MCF 10A (cell line): ENCODE measurements around the gene ZSWIM7. TPM values are rescaled to one million over a fixed set of nuclear protein-coding genes. Genes with fewer than 3 reads are reported as not detected.

Experiments
- BruUV-seq: library from RNA; stranded (reverse); fragments of 400-500 nt; replicated peaks from 2 replicates; lab custom pipeline; 2021; lab: Mats Ljungman, UMichigan
- CTCF ChIA-PET: fragments of 300-600 bp; sonication (Branson Sonifier 250); formaldehyde crosslinking; extraction: SDS; loops from one replicate; lab custom pipeline; 2021; ENCODE audit warnings: antibody characterized with exemption, inconsistent platforms; lab: Yijun Ruan, JAX
- POLR2A ChIA-PET: fragments of 300-600, 350-650 bp; sonication (Branson Sonifier 250); formaldehyde crosslinking; extraction: SDS; loops from one replicate; lab custom pipeline; 2020; ENCODE audit warnings: antibody characterized with exemption, inconsistent platforms; lab: Yijun Ruan, JAX
- DNase-seq: peaks from one replicate; pipeline ENCODE4 v3.0.0-alpha.2; 2018; ENCODE audit not compliant: unreplicated experiment
- H3K27ac Mint-ChIP-seq: one replicate; pipeline ENCODE4 v1.8.0; 2022; ENCODE audit warnings: mild to moderate bottlenecking, low read depth, mixed read lengths; ENCODE audit not compliant: unreplicated experiment
- H3K27me3 Mint-ChIP-seq: one replicate; pipeline ENCODE4 v1.8.0; 2022; ENCODE audit warnings: mixed read lengths; ENCODE audit not compliant: insufficient read depth, unreplicated experiment
- H3K36me3 Mint-ChIP-seq: one replicate; pipeline ENCODE4 v1.8.0; 2022; ENCODE audit warnings: mild to moderate bottlenecking, moderate library complexity, mixed read lengths; ENCODE audit not compliant: insufficient read depth, unreplicated experiment
- H3K4me1 Mint-ChIP-seq: one replicate; pipeline ENCODE4 v1.8.0; 2022; ENCODE audit warnings: mixed read lengths; ENCODE audit not compliant: insufficient read depth, unreplicated experiment
- H3K4me3 Mint-ChIP-seq: one replicate; pipeline ENCODE4 v1.8.0; 2022; ENCODE audit warnings: mild to moderate bottlenecking, moderate library complexity, mixed read lengths; ENCODE audit not compliant: unreplicated experiment
- H3K9me3 Mint-ChIP-seq: one replicate; pipeline ENCODE4 v1.8.0; 2022; ENCODE audit warnings: mixed read lengths; ENCODE audit not compliant: unreplicated experiment
- CTCF ChIP-seq: fragments of 200-600 bp; IDR thresholded peaks from one replicate; pipeline ENCODE4 v1.8.0; 2022; ENCODE audit warnings: antibody characterized with exemption, mild to moderate bottlenecking; ENCODE audit not compliant: unreplicated experiment
- intact Hi-C: fragments of 100-400 bp; cut with micrococcal nuclease; formaldehyde crosslinking; loops from 2 replicates; pipeline ENCODE4 v1.14.1; 2022
- total RNA-seq: library from RNA; stranded (reverse); gene quantifications from 2 replicates; pipeline ENCODE4 v1.2.3, GENCODE V29; 2022

The ZSWIM7 gene
- total RNA-seq, 1 experiment from 2014 or later = 44.1 TPM

- Mint-ChIP-seq H3K9me3 (no peaks in the 10 kb centered on the region), H3K27ac (no peak overlapping the region), H3K4me3 (no peak overlapping the region), H3K4me1 (no peaks in the 10 kb centered on the region), H3K27me3 (no peaks in the 10 kb centered on the region), H3K36me3 (no peaks in the 10 kb centered on the region)
- ChIA-PET POLR2A (no interaction called here), CTCF (interaction anchor here (1.0 kb wide), 1 partner anchor 14 kb away, joined by 3 read pairs; no protein-coding TSS in a partner anchor)
- no TSS peak for BruUV-seq
- intact Hi-C loops = no loop called here
- TF ChIP-seq CTCF = no peak
- DNase-seq = no peak
Observed at GRCh38 chr17:15929941-15930340, 69.6 kb downstream of the ZSWIM7 start.

- Mint-ChIP-seq H3K27ac (no peak overlapping the region), H3K36me3 (no peaks in the 10 kb centered on the region), H3K4me3 (no peak overlapping the region), H3K4me1 (no peaks in the 10 kb centered on the region), H3K9me3 (no peaks in the 10 kb centered on the region), H3K27me3 (no peaks in the 10 kb centered on the region)
- TF ChIP-seq CTCF = no peak
- no TSS peak for BruUV-seq
- ChIA-PET POLR2A (no interaction called here), CTCF (no interaction called here)
- no peak for DNase-seq
- intact Hi-C loops = no loop called here
Observed at GRCh38 chr17:15928286-15928785, 71.2 kb downstream of the ZSWIM7 start.

Other genes with a start within 250 kb of the ZSWIM7 start
- gene ADORA2B, start 54.6 kb downstream of the ZSWIM7 start, total RNA-seq = 21.7 and 26.0 TPM in 2 replicates
- gene TTC19, start 120 bp upstream of the ZSWIM7 start, total RNA-seq = 46.7 and 49.5 TPM in 2 replicates
- 120 and 138 TPM in 2 replicates for gene NCOR1, start 215.8 kb upstream of the ZSWIM7 start, total RNA-seq
- gene PIGL, start 217.5 kb upstream of the ZSWIM7 start, total RNA-seq = 28.5 and 31.3 TPM in 2 replicates